Spleen (tissue), 11 donors: ENCODE data around the gene UBALD2. TPM values are rescaled to one million over a fixed set of nuclear protein-coding genes. Genes with fewer than 3 reads are reported as not detected.

Experiments used
- DNase-seq: peaks from one replicate; pipeline ENCODE4 v3.0.0-alpha.2; 2020
- H3K27ac ChIP-seq, 8 donors: fragments of 200-600 bp; sonication (generic) in 7 of 8; 1 replicate in 4 of 8; 2 replicates in 4 of 8; pipeline versions ENCODE4 v1.5.0 to v1.8.0; 2016 to 2021; ENCODE audit warnings: inconsistent platforms in 4 of 8, mild to moderate bottlenecking in 4 of 8, moderate library complexity in 1 of 8
- H3K27me3 ChIP-seq, 7 donors: fragments of 200-600 bp; sonication (generic) in 6 of 7; replicated peaks in 1 of 7; 1 replicate in 4 of 7; 2 replicates in 3 of 7; pipeline versions ENCODE4 v1.5.0 to v1.8.0; 2016 to 2021; ENCODE audit warnings: inconsistent platforms in 3 of 7, mild to moderate bottlenecking in 1 of 7
- H3K36me3 ChIP-seq, 6 donors: fragments of 200-600 bp; sonication (generic) in 5 of 6; 1 replicate in 4 of 6; 2 replicates in 2 of 6; pipeline versions ENCODE4 v1.5.0 to v1.8.0; 2016 to 2021; ENCODE audit warnings: inconsistent platforms in 2 of 6
- H3K4me1 ChIP-seq, 6 donors: fragments of 200-600 bp; sonication (generic) in 5 of 6; 1 replicate in 3 of 6; 2 replicates in 3 of 6; pipeline versions ENCODE4 v1.5.0 to v1.8.0; 2016 to 2021; ENCODE audit warnings: inconsistent platforms in 3 of 6
- H3K4me3 ChIP-seq, 8 donors: fragments of 200-600 bp; sonication (generic) in 7 of 8; 1 replicate in 4 of 8; 2 replicates in 4 of 8; pipeline versions ENCODE4 v1.5.0 to v1.8.0; 2016 to 2021; ENCODE audit warnings: inconsistent platforms in 4 of 8, mild to moderate bottlenecking in 4 of 8, moderate library complexity in 2 of 8
- H3K9me3 ChIP-seq, 8 donors: fragments of 200-600 bp; sonication (generic) in 7 of 8; 1 replicate in 4 of 8; 2 replicates in 4 of 8; pipeline versions ENCODE4 v1.5.0 to v1.8.0; 2016 to 2021; ENCODE audit warnings: inconsistent platforms in 4 of 8
- POLR2A ChIP-seq, 3 donors: fragments of 450-650 bp; IDR thresholded peaks; one replicate each; pipeline ENCODE4 v1.5.1; 2017; ENCODE audit warnings: antibody characterized with exemption in 3 of 3, mild to moderate bottlenecking in 1 of 3
- POLR2AphosphoS5 ChIP-seq, 3 donors: sonication (generic); formaldehyde crosslinking; IDR thresholded peaks; one replicate each; pipeline ENCODE4 v1.5.1; 2017; ENCODE audit warnings: antibody characterized with exemption in 3 of 3
- WGBS, 5 donors: extraction: QIAGEN DNeasy Blood & Tissue Kit in 3 of 5; methylation state at CpG; one replicate each; pipeline versions ENCODE4 v1.1.5 to v1.1.7; 2013 to 2018; 5-methylcytosine and 5-hydroxymethylcytosine counted together
- intact Hi-C: fragments of 100-400 bp; cut with DNase I; formaldehyde crosslinking; loops from one replicate; pipeline ENCODE4 v1.15.0; 2023; ENCODE audit warnings: low total_unique reads
- polyA plus RNA-seq, 3 donors: library from polyadenylated mRNA; stranded (reverse); fragments of 200-250 nt; gene quantifications; one replicate each; pipeline ENCODE4 v1.2.1, GENCODE V29; 2013
- total RNA-seq, 7 donors: library from RNA; depleted of rRNA in 3 of 7; stranded (reverse); fragments of >200 nt in 3 of 7; fragmentation: NEBNext Ultra II Directional in 4 of 7; extraction: Animal tissue kit (Norgen Biotek cat#: 25700) in 4 of 7; gene quantifications; one replicate each; pipeline versions ENCODE4 v1.1.0 to v1.2.1, GENCODE V29; 2016 to 2021
- TF ChIP-seq, protein P1 (sequence below), 11 experiments: fragments of 200-600 bp in 7 of 11; fragments of 450-650 bp in 4 of 11; sonication (generic) in 4 of 11; IDR thresholded peaks in 8 of 11; conservative IDR thresholded peaks in 3 of 11; 1 replicate in 7 of 11; 2 replicates in 4 of 11; pipeline versions ENCODE4 v1.4.0 to v1.8.0; 2016 to 2021; ENCODE audit warnings: antibody characterized with exemption in 11 of 11, inconsistent platforms in 4 of 11, mild to moderate bottlenecking in 1 of 11
- donor health status: healthy with polysubstance abuse.
- donor health status: DM: no; HTN: no; CAD: no; lungs with moderate emphysema.
- donor health status: DM: no; HTN: no; CAD: no.
- donor health status: Bipolar disorder and iron deficiency.
- donor health status: healthy.
- donor health status: DM: no; HTN: no; CAD: no.
- donor health status: DM: yes; HTN: yes; CAD: no.

UBALD2 gene
- total and polyA plus RNA-seq, 10 donors, result 28.9 to 91.3 (median 49.2) TPM

DNA sequence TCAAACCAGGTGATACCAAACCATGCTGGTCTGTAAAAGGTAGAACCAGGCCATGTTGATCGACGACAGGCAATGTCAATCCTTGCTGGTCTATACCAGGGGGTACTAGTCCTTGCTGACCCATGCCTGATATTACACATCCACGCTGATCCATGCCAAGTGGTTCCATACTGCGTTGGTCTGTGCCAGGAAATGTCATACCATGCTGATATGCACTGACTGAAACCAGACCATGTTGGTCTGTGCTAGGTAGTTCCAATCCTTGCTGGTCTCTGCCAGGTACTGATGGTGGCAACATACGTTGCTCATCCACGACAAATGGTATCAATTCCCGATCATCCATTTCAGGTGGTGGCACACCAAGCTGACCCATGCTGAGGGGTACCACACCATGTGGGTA, 28.0 kb downstream of the UBALD2 start:
- 89 to 96% (median 89%) methylated on average over 6 to 7 of the region's 7 CpGs for WGBS, 5 donors
- Histone ChIP-seq H3K4me1 (no peaks in the 10 kb centered on the region), H3K9me3 (no peaks in the 10 kb centered on the region), H3K27me3 (no peaks in the 10 kb centered on the region), H3K27ac (no peak overlapping the region), H3K36me3 (peaks cover 0 to 30% (median 2%) of the 10 kb centered on the region in 6 donors), H3K4me3 (no peak overlapping the region)
- intact Hi-C loops, result no loop called here
- no peak for DNase-seq
- TF ChIP-seq POLR2A (IDR thresholded peaks at IDR 0.05) (no peak), POLR2AphosphoS5 (IDR thresholded peaks at IDR 0.05) (no peak)
- TF ChIP-seq, protein P1, sequence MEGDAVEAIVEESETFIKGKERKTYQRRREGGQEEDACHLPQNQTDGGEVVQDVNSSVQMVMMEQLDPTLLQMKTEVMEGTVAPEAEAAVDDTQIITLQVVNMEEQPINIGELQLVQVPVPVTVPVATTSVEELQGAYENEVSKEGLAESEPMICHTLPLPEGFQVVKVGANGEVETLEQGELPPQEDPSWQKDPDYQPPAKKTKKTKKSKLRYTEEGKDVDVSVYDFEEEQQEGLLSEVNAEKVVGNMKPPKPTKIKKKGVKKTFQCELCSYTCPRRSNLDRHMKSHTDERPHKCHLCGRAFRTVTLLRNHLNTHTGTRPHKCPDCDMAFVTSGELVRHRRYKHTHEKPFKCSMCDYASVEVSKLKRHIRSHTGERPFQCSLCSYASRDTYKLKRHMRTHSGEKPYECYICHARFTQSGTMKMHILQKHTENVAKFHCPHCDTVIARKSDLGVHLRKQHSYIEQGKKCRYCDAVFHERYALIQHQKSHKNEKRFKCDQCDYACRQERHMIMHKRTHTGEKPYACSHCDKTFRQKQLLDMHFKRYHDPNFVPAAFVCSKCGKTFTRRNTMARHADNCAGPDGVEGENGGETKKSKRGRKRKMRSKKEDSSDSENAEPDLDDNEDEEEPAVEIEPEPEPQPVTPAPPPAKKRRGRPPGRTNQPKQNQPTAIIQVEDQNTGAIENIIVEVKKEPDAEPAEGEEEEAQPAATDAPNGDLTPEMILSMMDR (IDR thresholded peaks at IDR 0.05 in 8 of 11, conservative IDR thresholded peaks at IDR 0.05 in 3 of 11), result no peak

DNA sequence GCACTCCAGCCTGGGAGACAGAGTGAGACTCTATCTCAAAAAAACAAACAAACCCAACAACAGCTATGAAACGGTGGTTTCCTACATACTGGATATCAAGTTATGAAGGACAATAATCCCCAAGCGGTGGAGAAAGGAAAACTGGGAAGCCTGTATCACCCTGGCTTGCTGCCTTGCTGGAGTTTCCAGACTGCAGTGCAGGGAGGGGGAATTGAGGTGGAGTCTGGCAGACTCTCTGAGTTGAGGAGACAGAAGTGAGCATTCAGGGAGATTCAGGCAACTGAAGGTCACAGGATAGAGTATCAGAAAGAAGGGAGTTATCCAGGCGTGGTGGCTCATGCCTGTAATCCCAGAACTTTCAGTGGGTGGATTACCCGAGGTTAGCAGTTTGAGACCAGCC, 31.0 kb downstream of the UBALD2 start:
- Histone ChIP-seq H3K36me3 (peaks cover 0 to 22% (median 2%) of the 10 kb centered on the region in 6 donors), H3K9me3 (no peaks in the 10 kb centered on the region), H3K27ac (no peak overlapping the region), H3K27me3 (no peaks in the 10 kb centered on the region), H3K4me1 (peaks cover 0 to 4% (median 0%) of the 10 kb centered on the region in 6 donors), H3K4me3 (no peak overlapping the region)
- 74 to 77% (median 76%) methylated on average over 4 of the region's 4 CpGs for WGBS, 5 donors
- no peak for DNase-seq
- intact Hi-C loops, result no loop called here
- no peak for TF ChIP-seq POLR2A (IDR thresholded peaks at IDR 0.05)
- TF ChIP-seq, protein P1 (IDR thresholded peaks at IDR 0.05 in 8 of 11, conservative IDR thresholded peaks at IDR 0.05 in 3 of 11), result no peak
- no peak for TF ChIP-seq POLR2AphosphoS5 (IDR thresholded peaks at IDR 0.05)

DNA sequence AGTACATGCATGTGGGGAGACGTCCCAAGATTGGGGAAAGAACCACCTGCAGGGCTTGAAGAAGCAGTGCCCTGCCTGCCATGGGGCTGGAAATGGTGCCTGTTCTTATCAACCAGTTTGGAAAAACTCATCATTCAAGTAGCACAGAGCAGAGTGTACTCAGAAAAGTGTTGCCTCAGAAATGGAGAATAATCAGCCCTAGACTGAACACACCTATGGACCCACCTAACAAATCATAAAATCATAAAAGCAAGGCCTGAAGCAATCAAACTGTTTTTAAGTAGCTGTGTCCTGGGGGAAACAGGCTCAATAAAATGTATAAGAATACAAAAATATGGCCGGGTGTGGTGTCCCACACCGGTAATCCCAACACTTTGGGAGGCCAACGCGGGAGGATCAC, 31.7 kb downstream of the UBALD2 start:
- Histone ChIP-seq H3K36me3 (peaks cover 0 to 15% (median 2%) of the 10 kb centered on the region in 6 donors), H3K27me3 (no peaks in the 10 kb centered on the region), H3K9me3 (no peaks in the 10 kb centered on the region), H3K4me3 (no peak overlapping the region), H3K27ac (no peak overlapping the region), H3K4me1 (peaks cover 0 to 4% (median 0%) of the 10 kb centered on the region in 6 donors)
- TF ChIP-seq POLR2AphosphoS5 (IDR thresholded peaks at IDR 0.05), result no peak
- TF ChIP-seq, protein P1 (IDR thresholded peaks at IDR 0.05 in 8 of 11, conservative IDR thresholded peaks at IDR 0.05 in 3 of 11), result no peak
- TF ChIP-seq POLR2A (IDR thresholded peaks at IDR 0.05), result no peak
- WGBS, 5 donors, result 92 to 100% (median 96%) methylated on average over 5 of the region's 5 CpGs
- DNase-seq, result peak; percentile 1
- intact Hi-C loops, result no loop called here

DNA sequence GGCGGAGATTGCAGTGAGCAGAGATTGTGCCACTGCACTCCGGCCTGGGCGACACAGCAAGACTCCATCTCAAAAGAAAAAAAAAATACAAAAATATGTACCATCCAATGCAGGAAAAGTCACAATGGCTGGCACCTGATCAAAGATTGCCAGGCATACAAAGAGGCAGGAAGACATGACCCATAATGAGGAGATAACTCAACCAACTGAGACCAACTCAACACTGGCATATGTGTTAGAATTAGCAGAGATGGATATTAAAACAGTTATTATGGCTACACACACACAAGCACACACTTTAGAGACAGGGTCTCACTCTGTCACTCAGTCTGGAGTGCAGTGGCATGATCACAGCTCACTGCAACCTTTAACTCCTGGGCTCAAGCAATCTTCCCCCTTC, 32.3 kb downstream of the UBALD2 start:
- H3K4me3 ChIP-seq, result no peak overlapping the region
- no peak for DNase-seq
- no peak for TF ChIP-seq POLR2AphosphoS5 (IDR thresholded peaks at IDR 0.05)
- TF ChIP-seq, protein P1 (IDR thresholded peaks at IDR 0.05 in 8 of 11, conservative IDR thresholded peaks at IDR 0.05 in 3 of 11), result no peak
- no peak for TF ChIP-seq POLR2A (IDR thresholded peaks at IDR 0.05)
- 93 to 100% (median 96%) methylated on average over 3 of the region's 3 CpGs for WGBS, 5 donors
- H3K27ac ChIP-seq, result no peak overlapping the region
- peaks cover 0 to 14% (median 2%) of the 10 kb centered on the region in 6 donors for H3K36me3 ChIP-seq
- H3K27me3 ChIP-seq, result no peaks in the 10 kb centered on the region
- no peaks in the 10 kb centered on the region for H3K9me3 ChIP-seq
- intact Hi-C loops, result no loop called here
- peaks cover 0 to 4% (median under 1%) of the 10 kb centered on the region in 6 donors for H3K4me1 ChIP-seq
